Measurements from ENCODE around the gene CORO2B. TPM values are rescaled to one million over a fixed set of nuclear protein-coding genes. Genes with fewer than 3 reads are reported as not detected.

Gene CORO2B
- polyA plus RNA-seq, 3 donors: 0.03 TPM; not detected in 2

DNA sequence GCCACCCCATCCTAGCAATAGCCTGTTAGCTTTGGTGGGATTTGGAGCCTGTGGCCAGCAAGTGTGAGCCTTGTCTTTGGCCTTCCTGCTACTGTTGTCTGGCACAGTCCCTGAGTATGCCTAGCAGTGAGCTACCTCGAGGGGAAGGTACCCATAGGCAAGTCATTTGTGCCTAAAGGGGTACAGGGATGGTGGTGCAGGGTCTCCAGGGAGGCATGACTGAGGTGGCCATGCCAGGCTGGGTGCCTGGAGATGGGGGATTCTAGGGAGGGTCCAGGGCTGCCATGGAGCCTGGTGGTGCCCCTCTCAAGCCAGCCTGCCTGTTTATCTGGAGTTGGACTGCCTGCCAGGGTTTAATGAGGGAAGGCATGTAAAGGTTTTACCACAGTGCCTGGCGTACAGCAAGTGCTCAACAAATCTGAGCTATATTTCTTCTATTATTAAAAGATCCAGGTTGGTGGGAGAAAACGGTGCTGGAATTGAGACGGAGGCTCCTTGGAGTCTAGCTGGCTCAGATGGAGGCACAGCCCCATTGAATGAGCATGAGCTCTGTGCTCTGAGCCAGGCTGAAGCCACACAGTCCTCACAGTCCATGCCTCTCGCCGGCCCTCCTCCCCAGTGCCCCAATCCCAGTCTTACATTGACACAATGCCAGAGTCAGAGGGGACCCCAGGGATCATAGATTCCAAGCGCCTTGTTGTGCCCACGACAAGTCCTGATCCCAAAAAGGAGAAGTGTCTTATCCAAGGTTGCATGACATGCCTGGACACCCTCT, 76.2 kb downstream of the CORO2B start:
- no peak overlapping the region for H3K9ac ChIP-seq (ENCODE audit: insufficient read depth, low read length, poor library complexity, severe bottlenecking)
- Mint-ChIP-seq H3K27me3 (ENCODE audit: low read depth in 3 of 3) (peaks cover 3 to 6% (median 5%) of the 10 kb centered on the region in 3 donors), H3K9me3 (peaks cover 0 to 2% (median 0%) of the 10 kb centered on the region in 7 donors), H3K36me3 (no peaks in the 10 kb centered on the region), H3K4me3 (no peak overlapping the region), H3K4me1 (no peaks in the 10 kb centered on the region), H3K27ac (no peak overlapping the region)
- 87% methylated on average over 7 of the region's 8 CpGs for WGBS (ENCODE audit: insufficient coverage)
- no peak overlapping the region for H3K27ac ChIP-seq (ENCODE audit: low read depth in 1 of 2, low read length in 2 of 2)
- H3K27me3 ChIP-seq (ENCODE audit: control insufficient read depth in 2 of 2, insufficient read depth in 2 of 2, low read length in 2 of 2): no peaks in the 10 kb centered on the region
- intact Hi-C loops (cut with micrococcal nuclease): no loop called here
- H3K79me2 ChIP-seq (ENCODE audit: insufficient read depth, low read length): no peaks in the 10 kb centered on the region
- H3K36me3 ChIP-seq (replicated peaks in 1 of 2; ENCODE audit: control insufficient read depth in 1 of 2, insufficient read depth in 2 of 2, low read length in 2 of 2): no peaks in the 10 kb centered on the region
- no peak overlapping the region for H3K4me3 ChIP-seq (replicated peaks in 1 of 3; ENCODE audit: low read depth in 2 of 3, low read length in 3 of 3)
- no peaks in the 10 kb centered on the region for H4K20me1 ChIP-seq (ENCODE audit: insufficient read depth, low read length)
- H3K4me1 ChIP-seq (ENCODE audit: control insufficient read depth in 1 of 2, insufficient read depth in 2 of 2, low read length in 2 of 2): no peaks in the 10 kb centered on the region
- no peak overlapping the region for H2AFZ ChIP-seq (ENCODE audit: insufficient read depth, low read depth, low read length, poor library complexity, severe bottlenecking)
- no peak for TF ChIP-seq CTCF (IDR thresholded peaks at IDR 0.05)
- no peaks in the 10 kb centered on the region for H3K9me3 ChIP-seq (replicated peaks in 1 of 2; ENCODE audit: control insufficient read depth in 1 of 2, insufficient read depth in 1 of 2, low read length in 2 of 2)
- DNase-seq: no peak
- no peak overlapping the region for H3K4me2 ChIP-seq (replicated peaks; ENCODE audit: extremely low read depth, low read length, poor library complexity, severe bottlenecking)

GRCh38 chr15:68655686-68656437, 77.1 kb downstream of the CORO2B start:
- Histone ChIP-seq H3K27me3 (ENCODE audit: control insufficient read depth in 2 of 2, insufficient read depth in 2 of 2, low read length in 2 of 2) (no peaks in the 10 kb centered on the region), H3K27ac (ENCODE audit: low read depth in 1 of 2, low read length in 2 of 2) (no peak overlapping the region), H3K9me3 (replicated peaks in 1 of 2; ENCODE audit: control insufficient read depth in 1 of 2, insufficient read depth in 1 of 2, low read length in 2 of 2) (no peaks in the 10 kb centered on the region), H3K36me3 (replicated peaks in 1 of 2; ENCODE audit: control insufficient read depth in 1 of 2, insufficient read depth in 2 of 2, low read length in 2 of 2) (no peaks in the 10 kb centered on the region), H3K4me2 (replicated peaks; ENCODE audit: extremely low read depth, low read length, poor library complexity, severe bottlenecking) (no peak overlapping the region), H2AFZ (ENCODE audit: insufficient read depth, low read depth, low read length, poor library complexity, severe bottlenecking) (no peak overlapping the region), H3K4me3 (replicated peaks in 1 of 3; ENCODE audit: low read depth in 2 of 3, low read length in 3 of 3) (no peak overlapping the region), H3K79me2 (ENCODE audit: insufficient read depth, low read length) (no peaks in the 10 kb centered on the region), H3K9ac (ENCODE audit: insufficient read depth, low read length, poor library complexity, severe bottlenecking) (no peak overlapping the region), H4K20me1 (ENCODE audit: insufficient read depth, low read length) (no peaks in the 10 kb centered on the region), H3K4me1 (ENCODE audit: control insufficient read depth in 1 of 2, insufficient read depth in 2 of 2, low read length in 2 of 2) (no peaks in the 10 kb centered on the region)
- Mint-ChIP-seq H3K36me3 (no peaks in the 10 kb centered on the region), H3K4me1 (no peaks in the 10 kb centered on the region), H3K27me3 (ENCODE audit: low read depth in 3 of 3) (peaks cover 3 to 6% (median 5%) of the 10 kb centered on the region in 3 donors), H3K4me3 (no peak overlapping the region), H3K9me3 (no peaks in the 10 kb centered on the region), H3K27ac (no peak overlapping the region)
- DNase-seq: no peak
- no peak for TF ChIP-seq CTCF (IDR thresholded peaks at IDR 0.05)
- 88% methylated on average over 1 of the region's 8 CpGs for WGBS (ENCODE audit: insufficient coverage)
- intact Hi-C loops (cut with micrococcal nuclease): no loop called here

Data from CD14-positive monocyte (primary cell).